HuH-7 (cell line): Measurements from ENCODE around the gene AUP1.
A peak's percentile ranks its signal among the peaks of the same experiment; 100 is the strongest.

ENCODE experiments used
- DNase-seq: peaks from one replicate; pipeline ENCODE4 v3.0.0; 2011; ENCODE audit warnings: low spot score

AUP1 gene

GRCh38 chr2:74513605-74514367 is 15.7 kb downstream of the AUP1 start:
- no peak for DNase-seq

GRCh38 chr2:74512744-74513604 is 16.5 kb downstream of the AUP1 start:
- DNase-seq: no peak

- DNase-seq: no peak
Observed at GRCh38 chr2:74511104-74511989, 18.2 kb downstream of the AUP1 start.

GRCh38 chr2:74510272-74510671 is 19.2 kb downstream of the AUP1 start:
- no peak for DNase-seq

- DNase-seq: no peak
Observed at GRCh38 chr2:74507926-74508520, 21.5 kb downstream of the AUP1 start.

- DNase-seq: peak; percentile 93
Observed at GRCh38 chr2:74507145-74507925, 22.2 kb downstream of the AUP1 start, which contains the start of gene PCGF1. PCGF1 (minus strand) TSS chr2:74507695; CDS start chr2:74507668, 27 bp downstream.

- DNase-seq: no peak
Observed at GRCh38 chr2:74505448-74506246, 23.9 kb downstream of the AUP1 start.

- no peak for DNase-seq
Observed at GRCh38 chr2:74504591-74504990, 24.9 kb downstream of the AUP1 start.

- no peak for DNase-seq
Observed at GRCh38 chr2:74503506-74504475, 25.7 kb downstream of the AUP1 start.

- peak; percentile 59 for DNase-seq
Observed at GRCh38 chr2:74502720-74503505, 26.6 kb downstream of the AUP1 start.

- peak; percentile 91 for DNase-seq
Observed at GRCh38 chr2:74502147-74502719, 27.3 kb downstream of the AUP1 start.

- no peak for DNase-seq
Observed at GRCh38 chr2:74501335-74502071, 28.0 kb downstream of the AUP1 start.

GRCh38 chr2:74500578-74500946 is 28.9 kb downstream of the AUP1 start:
- DNase-seq: no peak

- DNase-seq: no peak
Observed at GRCh38 chr2:74499940-74500577, 29.4 kb downstream of the AUP1 start.

GRCh38 chr2:74499267-74499939 is 30.1 kb downstream of the AUP1 start, which contains the start of gene LBX2:
LBX2 (minus strand) TSS chr2:74499603; CDS start chr2:74499537, 66 bp downstream.
- peak; percentile 56 for DNase-seq
